Hematopoietic multipotent progenitor cell treated with erythropoietin and hydrocortisone succinate and interleukin-3 and kit ligand, for 4 days (in vitro differentiated cells): Measurements from ENCODE around the gene ZNF804A.
A peak's percentile ranks its signal among the peaks of the same experiment; 100 is the strongest.
"Not testable (repeated sequence)": the region's sequence is repeated elsewhere in the genome, so short reads cannot be mapped to it uniquely, and the experiment has no call there.

Source experiments
- DNase-seq: peaks from one replicate; pipeline ENCODE4 v3.0.0-alpha.2; 2015

The ZNF804A gene

DNA sequence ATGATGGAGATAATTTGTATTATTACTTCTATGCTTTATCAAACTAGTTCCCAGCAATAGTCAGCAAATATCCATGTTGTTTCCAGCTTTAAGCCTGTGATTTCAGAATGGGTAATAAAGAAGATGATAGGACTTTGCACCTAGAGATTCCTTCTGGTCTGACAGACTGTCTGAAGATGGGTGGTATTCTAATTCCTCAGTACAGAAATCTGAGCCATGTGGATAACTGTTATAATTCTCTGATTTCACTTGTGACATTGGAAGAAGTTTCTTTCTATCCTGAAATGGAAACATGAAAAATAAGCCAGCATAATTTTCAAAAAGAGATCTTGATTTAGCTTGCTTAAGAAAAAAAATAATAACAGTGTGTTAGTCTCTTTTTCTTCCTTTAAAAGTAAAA lies 130.1 kb downstream of the ZNF804A start:
- no peak for DNase-seq

DNA sequence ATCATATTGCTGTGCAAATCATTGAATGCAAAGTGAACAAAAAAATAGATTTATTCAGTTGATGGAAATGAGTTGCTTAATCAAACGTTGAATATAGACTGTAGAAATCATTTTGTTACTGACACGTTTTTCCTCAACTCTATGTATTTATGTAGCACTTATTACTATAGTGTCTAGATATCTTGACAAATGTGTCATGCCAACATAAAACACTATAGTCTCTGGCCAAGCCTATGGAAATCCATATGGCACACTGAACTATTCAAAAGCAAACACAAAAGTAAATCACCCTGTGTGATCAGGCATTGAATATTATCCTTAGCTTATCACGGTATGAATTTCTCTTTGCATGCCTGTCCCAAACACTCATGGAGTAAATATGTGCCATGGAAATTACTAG lies 131.3 kb downstream of the ZNF804A start:
- no peak for DNase-seq

DNA sequence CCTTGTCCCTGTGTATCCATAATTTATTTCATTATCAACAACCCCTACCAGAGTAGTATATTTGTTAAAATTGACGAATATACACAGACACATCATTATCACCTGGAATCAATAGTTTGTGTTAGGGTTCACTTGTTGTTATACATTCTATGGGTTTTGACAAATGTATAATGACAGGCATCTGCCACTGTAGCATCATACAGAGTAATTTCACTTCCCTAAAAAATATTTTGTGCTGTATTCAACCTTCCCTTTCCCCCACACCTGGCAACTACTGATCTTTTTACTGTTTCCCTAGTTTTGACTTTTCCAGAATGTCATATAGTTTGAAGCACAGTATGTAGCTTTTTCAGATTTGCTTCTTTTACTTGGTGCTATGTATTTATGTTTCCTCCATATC lies 132.0 kb downstream of the ZNF804A start:
- DNase-seq, result no peak

DNA sequence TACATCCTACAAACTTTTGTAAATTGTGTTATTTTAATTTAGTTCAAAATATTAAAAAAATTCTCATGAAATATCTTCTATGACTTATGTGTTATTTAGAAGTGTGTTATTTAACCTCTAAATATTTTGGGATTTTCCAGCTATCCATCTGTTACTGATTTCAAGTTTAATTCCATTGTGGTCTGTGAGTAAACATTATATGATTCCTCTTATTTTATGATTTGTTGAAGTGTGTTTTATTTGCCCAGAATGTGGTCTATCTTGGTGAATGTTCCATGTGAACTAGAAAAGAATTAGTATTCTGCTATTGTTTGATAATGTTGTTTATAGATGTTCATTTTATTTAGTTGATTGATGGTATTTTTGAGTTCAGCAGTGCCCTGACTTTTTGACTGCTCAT lies 136.0 kb downstream of the ZNF804A start:
- DNase-seq, result no peak

DNA sequence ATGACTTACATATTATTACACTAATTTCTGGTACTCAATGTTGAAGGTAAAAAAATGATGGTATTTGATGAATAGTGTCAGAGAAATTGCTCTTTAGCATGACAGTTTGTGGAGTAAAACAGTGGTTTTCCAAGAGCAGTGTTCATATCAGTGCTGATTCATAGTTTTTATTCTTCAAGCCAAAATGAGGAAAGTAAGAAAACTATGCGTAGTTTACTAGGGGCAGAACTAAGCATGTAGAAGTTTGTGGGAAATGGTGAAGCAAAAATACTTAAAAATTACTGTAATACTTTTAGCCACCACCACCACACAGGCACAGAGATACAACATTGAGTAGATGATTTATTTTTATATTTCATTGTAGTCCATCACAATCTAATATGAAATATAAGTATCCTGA lies 137.3 kb downstream of the ZNF804A start:
- peak; percentile 8 for DNase-seq

DNA sequence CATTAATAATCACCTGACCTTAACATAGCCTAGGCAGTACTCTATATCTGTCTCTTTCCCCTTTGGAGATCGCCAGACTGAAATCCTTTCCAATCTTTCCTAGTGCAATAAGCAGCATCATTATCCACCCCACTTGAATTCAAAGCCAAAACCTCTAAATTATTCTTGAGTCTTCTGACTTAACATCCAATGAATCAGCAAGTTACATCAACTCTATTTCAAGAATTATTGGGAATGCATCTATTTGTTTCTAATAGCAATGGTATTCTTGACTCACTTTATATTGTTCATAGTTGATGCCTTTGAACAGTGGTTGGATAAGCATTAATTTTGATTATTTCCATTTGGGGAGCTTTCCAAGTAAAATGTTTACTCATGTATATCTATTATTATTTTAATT lies 144.8 kb downstream of the ZNF804A start:
- no peak for DNase-seq

DNA sequence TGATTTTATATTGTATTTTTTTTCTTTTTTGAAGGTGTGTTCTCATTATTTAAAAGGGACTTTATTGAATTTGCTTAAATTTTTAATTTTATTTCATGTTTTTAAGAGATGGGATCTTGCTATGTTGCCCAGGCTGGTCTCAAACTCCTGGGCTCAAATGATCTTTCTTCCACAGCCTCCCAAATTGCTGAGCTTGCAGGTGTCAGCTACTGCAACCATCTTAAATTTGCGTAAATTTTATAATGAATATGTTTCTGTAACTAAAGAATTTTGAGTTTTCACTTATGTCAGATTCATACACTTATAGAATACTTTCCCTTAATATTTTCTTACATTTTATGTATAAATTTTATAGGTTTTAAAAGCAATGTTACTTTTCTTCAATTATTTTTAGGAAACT lies 157.8 kb downstream of the ZNF804A start:
- no peak for DNase-seq

DNA sequence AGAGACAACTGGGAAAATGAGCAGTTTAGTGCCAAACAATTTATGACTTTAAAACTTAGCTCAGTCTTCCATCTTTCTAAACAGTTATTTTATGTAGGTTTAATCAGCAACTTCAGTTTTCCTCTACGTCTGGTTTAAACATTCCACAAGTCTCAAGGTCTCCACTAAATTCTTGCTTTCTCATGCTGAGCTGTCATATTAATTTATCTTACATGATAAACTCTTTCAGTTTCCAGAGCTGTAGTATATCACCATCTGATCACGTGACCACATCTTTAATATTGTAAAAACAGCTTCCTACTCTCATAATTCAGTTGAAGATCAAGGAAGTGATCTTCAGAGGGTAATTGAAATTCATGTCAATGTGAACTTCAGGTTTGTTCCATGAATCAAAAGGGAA lies 158.6 kb downstream of the ZNF804A start:
- DNase-seq, result peak; percentile 72

DNA sequence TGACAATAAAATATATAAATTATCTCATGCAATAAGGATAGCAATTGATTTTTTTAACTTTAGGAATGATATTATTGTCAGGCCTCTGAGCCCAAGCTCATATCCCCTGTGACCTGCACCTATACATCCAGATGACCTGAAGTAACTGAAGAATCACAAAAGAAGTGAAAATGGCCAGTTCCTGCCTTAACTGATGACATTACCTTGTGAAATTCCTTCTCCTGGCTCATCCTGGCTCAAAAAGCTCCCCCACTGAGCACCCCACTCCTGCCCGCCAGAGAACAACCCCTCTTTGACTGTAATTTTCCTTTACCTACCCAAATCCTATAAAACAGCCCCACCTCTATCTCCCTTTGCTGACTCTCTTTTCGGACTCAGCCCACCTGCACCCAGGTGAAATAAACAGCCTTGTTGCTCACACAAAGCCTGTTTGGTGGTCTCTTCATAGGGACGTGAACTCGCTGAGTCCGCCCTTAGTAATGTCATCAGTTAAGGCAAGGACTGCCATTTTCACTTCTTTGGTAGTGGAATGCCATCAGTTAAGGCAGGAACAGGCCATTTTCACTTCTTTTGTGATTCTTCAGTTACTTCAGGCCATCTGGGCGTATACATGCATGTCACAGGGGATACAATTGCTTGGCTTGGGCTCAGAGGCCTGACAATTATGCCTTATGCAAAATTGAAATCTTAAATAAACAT lies 161.4 kb downstream of the ZNF804A start:
- DNase-seq, result not testable (repeated sequence)

DNA sequence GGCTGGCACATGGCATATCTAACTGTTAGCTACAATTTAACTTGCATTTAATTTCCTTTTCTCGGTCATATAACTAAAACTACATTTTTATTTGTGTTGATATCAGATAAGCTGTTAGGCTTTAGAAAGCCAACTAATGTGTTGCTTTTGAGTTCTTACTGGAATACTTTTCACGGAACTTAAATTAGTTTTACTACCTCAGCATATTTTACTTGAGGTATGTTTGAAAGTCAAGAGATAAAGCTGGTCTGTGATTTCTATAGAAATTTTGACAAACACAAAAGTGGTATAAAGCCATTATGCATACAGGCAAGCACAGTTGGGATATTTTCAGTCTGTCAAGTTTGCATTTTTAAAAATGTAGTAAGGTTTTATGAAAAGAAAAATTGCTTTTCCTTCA lies 162.6 kb downstream of the ZNF804A start:
- no peak for DNase-seq

DNA sequence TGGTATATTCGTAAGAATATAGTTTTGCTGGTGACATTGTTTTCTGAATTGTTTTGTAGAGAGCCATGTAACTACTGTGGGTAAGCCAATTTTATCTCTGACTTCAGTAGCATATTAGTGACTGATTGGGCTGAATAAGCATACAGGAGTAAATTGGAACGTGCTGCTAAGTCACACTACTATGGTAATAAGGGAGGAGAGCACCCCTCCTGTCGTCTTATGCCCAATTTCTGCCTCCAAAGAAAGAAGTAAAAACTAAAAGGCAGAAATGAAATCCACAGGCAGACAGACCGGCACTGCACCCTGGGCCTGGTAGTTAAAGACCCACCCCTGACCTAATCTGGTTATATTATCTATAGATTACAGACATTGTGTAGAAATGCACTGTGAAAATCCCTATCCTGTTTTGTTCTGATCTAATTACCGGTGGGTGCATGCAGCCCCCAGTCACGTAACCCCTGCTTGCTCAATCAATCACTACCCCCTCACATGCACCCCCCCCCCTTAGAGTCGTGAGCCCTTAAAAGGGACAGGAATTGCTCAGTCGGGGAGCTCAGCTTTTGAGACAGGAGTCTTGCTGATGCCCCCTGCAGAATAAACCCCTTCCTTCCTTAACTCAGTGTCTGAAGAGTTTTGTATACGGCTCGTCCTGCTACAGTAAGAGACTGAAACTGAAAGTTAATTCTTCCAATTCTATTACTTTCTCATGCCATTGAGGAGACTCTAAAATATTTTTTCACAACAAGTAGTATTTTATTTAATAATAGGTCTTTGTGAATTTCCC lies 167.0 kb downstream of the ZNF804A start:
- peak; percentile 79 for DNase-seq

DNA sequence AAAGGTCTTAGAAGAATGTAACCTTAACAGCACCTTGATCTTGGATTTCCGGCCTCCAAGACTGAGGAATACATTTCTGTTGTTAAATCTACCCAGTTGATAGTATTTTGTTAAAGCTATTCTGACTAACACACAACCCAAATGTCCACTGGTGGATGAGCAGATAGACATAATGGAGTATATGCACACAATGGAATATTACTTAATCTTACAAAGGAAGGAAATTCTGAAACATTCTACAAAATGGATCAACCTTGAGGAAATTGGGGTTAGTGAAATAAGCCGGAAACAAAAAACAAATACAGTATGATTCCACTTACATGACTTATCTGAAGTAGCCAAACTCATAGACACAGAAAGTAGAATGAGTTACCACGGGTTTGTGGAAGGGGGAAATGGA lies 168.7 kb downstream of the ZNF804A start:
- no peak for DNase-seq

DNA sequence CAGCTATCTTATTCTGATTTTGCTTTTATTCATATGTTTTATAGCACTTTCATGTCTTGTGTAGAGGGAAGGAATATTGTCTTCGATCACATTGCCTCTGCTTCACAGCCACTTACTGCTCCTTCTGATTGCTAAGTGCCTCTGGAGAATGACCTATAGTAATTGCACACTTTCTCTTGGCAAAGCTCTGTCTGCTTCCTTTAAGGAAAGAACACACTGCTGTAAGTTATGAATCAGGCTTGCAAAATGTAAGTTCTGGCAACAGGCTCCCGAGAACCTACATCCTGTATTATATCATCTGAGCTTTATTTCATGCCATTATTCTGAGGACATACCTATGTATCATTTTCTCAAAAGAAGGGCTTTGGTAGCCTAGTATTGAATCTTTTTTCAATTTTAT lies 170.7 kb downstream of the ZNF804A start:
- DNase-seq, result no peak

DNA sequence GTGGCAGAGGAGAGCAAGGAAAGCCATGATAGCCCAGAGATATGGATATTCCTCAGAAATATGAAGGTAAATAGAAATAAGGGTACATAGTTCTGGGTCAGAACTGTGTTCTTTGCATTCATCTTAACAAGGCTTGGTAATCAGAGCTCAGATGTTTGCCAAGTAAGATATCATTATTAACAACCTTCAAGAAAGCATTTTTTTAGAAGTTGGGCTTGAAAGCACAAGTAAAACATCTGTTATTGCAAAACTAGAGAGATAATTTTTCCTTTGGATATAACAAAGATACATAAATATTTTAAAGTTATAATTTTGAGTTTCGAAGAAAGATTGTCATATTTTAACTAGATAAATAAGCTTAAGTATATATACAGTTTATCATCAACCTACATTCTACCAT lies 171.4 kb downstream of the ZNF804A start:
- DNase-seq, result no peak

DNA sequence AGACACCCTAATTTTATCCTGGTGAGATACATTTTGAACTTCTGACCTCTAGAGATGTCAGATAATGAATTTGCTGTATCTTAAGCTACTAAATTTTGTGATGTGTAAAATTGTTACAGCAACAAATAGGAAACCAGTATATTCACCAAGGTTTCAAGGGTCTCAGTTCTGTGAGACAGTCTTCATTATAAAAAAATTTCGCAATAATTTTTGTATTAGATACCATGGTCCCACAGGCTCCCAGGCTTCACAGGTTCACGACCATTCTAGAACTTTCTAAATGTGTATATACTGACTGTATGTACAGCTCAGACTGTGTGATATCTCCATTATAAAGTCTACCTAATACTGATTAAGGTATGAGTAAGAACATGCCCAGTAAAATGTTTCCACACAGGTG lies 181.4 kb downstream of the ZNF804A start:
- DNase-seq, result no peak

DNA sequence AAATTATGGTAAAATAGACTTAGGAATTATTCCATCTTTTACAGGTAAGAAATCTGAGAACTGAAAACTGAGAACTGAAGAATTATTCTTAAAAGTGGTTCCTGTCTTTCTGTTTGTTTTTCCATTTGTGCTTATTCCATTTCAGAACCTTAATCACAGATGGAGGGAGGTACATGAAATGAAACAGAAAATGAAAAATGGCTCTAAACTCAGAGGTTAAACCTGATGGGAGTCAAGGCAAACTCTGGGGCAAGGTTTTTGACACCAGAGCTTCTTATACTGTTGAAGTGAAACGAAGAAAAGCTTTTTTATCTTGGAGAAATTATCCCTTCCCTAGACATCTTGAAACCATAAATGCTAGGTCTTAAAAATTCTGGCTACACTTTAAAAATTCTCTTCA lies 182.1 kb downstream of the ZNF804A start:
- DNase-seq, result no peak

DNA sequence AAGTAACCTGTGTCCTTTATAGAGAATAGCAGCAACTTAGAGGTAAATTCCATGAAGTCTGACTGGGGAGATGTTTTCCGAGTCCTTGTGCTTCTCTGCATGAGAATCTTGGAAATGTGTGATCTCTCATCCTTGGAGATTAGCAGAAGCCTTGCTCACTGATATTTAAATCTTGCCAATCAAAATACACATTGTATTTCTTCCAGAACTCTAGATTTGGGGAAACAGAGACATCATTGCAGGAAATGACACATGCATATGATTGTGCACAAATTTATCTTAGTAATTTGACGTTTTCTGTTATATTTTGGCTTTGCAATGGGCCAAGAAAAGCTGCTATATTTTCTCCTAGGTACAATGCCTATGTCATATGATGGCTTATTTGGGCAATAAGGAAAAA lies 182.6 kb downstream of the ZNF804A start:
- DNase-seq, result no peak

DNA sequence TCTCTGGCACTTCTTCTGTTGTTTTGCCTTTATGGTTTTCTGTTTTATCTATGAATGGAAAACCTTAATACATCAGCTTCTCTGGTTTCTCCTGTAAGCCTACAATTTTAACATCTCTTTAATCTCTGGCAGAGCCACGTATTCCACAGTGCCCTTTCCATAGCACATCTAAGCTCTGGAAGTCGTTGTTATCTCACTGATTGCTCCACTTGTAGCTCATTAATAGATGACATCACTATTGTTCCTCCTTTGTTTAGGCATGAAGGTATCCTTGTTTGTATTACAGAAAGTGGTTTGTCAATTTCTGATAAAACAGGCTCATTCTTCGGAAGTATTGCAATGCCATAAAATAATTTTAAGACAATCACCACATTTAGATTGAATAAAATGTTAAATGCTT lies 185.2 kb downstream of the ZNF804A start:
- no peak for DNase-seq

DNA sequence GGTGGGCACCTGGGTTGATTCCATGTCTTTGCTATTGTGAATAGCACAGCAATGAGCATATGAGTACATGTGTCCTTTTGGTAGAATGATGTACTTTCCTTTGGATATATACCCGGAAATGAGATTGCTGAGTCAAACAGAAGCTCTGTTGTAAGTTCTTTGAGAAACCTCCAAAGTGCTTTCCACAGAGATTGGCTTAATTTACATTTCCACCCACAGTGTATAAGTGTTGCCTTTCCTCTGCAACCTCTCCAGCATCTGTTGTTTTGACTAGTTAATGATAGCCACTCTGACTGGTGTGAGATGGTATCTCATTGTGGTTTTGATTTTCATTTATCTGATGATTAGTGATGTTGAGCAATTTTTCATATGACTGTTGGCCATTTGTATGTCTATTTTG lies 194.8 kb downstream of the ZNF804A start:
- peak; percentile 46 for DNase-seq

DNA sequence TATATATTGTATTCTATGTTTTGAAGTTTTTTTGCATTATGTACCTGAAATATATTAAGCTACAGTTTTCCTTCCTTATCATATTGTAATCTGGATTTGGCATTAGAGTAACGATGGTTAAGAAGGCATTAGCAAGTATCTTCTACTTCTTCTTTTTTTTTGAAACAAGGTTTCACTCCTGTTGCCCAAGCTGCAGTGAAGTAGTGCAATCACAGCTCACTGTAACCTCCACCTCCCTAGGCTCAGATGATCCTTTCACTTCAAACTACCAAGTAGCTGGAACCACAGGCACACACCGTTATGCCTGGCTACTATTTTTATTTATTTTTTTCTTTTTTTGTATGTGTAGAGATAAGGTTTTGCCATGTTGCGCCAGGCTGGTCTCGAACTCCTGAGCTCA lies 201.1 kb downstream of the ZNF804A start:
- no peak for DNase-seq

DNA sequence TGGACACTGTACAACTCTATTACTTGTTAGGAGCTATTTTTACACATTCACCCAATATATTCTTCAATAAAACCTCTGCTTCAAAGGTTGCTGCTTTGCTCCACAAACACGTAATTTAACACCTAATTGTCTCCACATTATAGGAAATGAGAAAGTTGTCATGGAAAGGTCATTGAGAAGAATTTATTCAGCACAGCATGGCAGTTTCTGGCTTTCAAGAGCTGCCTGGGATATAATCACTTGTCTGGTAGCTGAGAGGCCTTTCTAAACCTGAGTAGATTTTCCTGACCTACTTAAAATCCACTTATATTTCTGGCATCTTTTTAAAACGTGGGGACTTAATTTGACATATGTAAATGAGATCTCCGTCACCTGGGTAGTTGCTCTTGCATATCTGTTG lies 216.1 kb downstream of the ZNF804A start:
- DNase-seq, result no peak

DNA sequence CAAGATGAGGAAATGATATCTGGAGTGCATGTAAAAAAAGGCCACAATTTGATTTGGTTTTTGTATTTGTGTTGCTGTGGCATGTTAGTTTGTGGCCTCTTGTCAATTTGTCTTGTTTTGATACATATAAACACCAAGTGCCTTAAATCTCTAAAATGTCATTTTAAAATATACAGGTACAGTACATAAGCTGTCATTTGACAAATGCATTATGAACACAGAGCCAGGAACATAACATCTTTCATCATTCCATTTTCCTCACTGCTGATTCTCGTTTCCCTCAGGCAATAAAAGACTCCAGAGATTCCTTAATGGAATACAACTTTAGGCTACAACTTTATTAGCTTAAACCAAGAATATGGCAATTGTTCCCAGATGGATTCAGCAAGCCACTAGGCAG lies 217.5 kb downstream of the ZNF804A start:
- DNase-seq, result no peak

DNA sequence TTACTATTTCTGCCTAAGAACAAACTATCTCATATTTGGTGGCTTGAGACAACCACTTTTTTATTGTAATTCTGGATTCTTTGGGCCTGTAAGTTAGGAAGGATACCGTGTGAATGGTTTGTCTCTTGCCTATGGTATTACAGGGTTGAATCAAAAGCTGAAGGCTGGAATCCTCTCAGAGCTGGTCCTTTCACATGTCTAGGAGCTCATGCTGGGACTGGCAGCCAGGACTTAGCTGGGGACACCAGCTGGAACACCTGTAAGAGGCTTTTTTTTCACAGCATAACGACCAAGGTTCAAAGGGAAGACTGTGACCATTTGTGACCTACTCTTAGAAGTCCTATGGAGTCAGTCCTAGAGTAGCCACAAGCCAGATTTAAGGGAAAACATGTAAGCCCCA lies 226.3 kb downstream of the ZNF804A start:
- no peak for DNase-seq

DNA sequence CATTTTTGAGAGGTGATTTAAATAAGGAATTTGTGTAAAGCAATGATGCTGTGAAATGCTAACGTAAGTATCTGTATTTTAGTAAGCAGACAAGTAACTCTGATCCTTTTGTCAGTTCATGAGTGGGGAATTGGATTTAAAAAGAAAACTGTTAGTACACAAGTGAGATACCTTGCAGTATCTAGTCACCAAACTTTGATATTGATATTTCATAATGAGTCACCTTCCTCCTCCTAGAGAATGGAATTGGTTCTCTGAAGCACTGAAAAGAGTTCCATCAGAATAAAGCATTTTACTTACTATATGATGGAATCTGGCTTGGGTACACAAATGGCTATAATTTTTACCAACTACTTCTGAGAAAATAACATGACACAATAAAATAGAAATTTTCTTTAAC lies 232.2 kb downstream of the ZNF804A start:
- DNase-seq, result no peak
